ENCODE results near the gene PTCH1.

GRCh38 chr9:95415158-95415557 is 101.6 kb downstream of the PTCH1 start:
- TF ChIP-seq CTCF (conservative IDR thresholded peaks at IDR 0.05; ENCODE audit: low read depth in 2 of 2) (no peak), EZH2 (IDR thresholded peaks at IDR 0.05; ENCODE audit: low read depth, unreplicated experiment) (no peak), ZNF331 (CRISPR knock-in tag; IDR thresholded peaks at IDR 0.05; ENCODE audit: low read depth) (no peak), REST (IDR thresholded peaks at IDR 0.05; ENCODE audit: unreplicated experiment) (no peak), POLR2AphosphoS5 (IDR thresholded peaks at IDR 0.05; ENCODE audit: low read depth) (no peak), JUNB (IDR thresholded peaks at IDR 0.05; ENCODE audit: unreplicated experiment) (no peak), ETS1 (IDR thresholded peaks at IDR 0.05) (no peak), EZH2phosphoT487 (IDR thresholded peaks at IDR 0.05; ENCODE audit: unreplicated experiment) (no peak), CREB1 (CRISPR knock-in tag; IDR thresholded peaks at IDR 0.05; ENCODE audit: low read depth) (no peak), STAT1 (IDR thresholded peaks at IDR 0.05; ENCODE audit: unreplicated experiment) (no peak)

All from GM23338 (cell line).